Endometrial microvascular endothelial cells (primary cell): ENCODE data around the gene CD22. TPM values are rescaled to one million over a fixed set of nuclear protein-coding genes. Genes with fewer than 3 reads are reported as not detected.

Experiments
- in situ Hi-C: cut with HindIII; loops from 2 replicates; pipeline ENCODE4 v1.10.0; 2017; ENCODE audit warnings: low sequenced_read_pairs, low pct_unique_long_range_greater_than_20kb; ENCODE audit errors: inconsistent ontology term
- total RNA-seq: library from RNA; depleted of rRNA; stranded (reverse); fragments of >200 nt; gene quantifications from one replicate; pipeline ENCODE4 v1.2.3, GENCODE V29; 2015; ENCODE audit errors: inconsistent ontology term

CD22 gene
- total RNA-seq, 1 donor from 2014 or later: 5.8 TPM

DNA sequence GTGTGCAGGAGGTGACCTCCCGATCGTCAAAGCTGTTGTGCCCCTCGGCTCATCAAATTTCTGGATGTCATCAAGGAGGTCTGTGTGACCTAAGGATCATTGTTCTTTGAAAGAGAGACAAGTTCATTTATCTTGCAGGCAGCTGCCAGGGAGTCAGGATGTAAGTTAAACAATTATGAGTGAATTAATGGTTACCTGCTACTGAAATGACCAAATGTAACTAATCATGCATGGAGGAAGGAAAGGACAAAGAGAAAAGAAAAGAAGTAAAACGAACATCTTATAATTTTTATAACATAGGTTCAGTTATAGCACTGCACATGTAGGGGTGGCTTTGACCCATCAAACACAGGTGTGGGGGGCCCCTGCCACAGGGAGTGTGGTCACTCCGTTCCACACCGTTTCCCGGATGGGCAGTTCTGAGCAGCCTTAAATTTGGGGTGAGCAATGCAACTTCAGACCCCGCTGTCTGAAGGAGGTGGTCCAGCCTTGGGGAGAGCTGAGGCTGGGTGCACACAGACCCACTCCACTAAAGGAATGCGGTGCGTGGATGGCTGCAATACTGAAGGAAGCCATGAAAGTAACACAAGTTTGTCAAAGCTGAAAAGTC lies 5.3 kb downstream of the CD22 start:
- in situ Hi-C loops: no loop called here

DNA sequence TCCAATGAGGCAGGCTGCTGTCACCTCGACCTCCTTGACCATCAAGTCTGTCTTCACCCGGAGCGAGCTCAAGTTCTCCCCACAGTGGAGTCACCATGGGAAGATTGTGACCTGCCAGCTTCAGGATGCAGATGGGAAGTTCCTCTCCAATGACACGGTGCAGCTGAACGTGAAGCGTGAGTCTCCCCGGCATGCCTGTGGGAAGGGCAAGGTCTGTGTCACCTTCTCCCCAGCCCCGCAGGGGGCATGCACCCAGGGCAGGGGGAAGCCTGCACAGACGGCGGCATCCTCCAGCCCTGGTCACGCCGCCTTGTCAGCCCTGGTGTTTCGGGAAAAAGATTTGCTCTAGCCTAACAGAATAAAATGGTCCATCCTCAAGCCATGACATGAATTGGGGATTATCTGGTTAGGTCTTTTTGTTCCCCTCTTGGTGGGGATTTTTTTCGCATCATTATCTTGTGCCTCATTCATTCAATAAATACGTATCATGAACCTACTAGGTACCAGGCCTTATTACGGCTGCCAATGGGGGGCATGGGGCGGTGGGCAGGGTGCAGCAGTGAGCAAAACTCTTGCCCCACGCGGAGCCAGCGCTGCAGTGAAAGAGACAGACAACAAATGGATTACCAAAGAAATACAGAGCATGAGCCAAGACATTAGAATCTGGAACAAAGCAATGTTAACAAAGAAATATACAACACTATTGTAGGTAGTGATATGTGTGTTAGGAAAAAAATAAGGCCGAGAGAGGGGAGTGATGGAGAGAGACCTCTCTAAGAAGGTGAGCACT lies 7.4 kb downstream of the CD22 start:
- in situ Hi-C loops: no loop called here

DNA sequence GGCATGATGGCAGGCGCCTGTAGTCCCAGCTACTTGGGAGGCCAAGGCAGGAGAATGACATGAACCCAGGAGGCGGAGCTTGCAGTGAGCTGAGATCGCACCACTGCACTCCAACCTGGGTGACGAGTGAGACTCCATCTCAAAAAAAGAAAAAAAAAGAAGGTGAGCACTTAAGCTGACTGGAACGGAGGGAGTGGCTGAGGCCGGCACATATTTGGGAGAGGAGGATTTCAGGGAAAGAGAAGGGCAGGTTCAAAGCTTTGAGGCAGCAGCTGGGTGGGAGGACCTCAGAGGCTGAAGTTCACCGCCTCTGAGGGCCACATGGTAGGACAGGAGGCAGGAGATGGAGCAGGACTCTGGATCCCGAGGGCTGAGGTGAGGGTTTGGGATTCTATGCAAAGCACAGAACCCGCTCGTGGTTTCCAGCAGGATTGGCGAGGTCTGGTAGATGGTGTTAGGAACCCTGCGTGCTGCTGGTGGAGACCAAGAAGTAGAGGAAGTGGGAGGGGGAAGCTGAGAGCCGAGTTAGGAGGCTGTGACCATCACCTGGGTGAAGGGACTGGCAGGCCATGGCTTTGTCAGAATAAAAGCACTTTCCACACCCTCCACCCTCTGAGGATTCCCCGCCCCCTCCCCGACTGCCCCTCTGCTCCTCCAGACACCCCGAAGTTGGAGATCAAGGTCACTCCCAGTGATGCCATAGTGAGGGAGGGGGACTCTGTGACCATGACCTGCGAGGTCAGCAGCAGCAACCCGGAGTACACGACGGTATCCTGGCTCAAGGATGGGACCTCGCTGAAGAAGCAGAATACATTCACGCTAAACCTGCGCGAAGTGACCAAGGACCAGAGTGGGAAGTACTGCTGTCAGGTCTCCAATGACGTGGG lies 8.4 kb downstream of the CD22 start:
- in situ Hi-C loops: no loop called here

DNA sequence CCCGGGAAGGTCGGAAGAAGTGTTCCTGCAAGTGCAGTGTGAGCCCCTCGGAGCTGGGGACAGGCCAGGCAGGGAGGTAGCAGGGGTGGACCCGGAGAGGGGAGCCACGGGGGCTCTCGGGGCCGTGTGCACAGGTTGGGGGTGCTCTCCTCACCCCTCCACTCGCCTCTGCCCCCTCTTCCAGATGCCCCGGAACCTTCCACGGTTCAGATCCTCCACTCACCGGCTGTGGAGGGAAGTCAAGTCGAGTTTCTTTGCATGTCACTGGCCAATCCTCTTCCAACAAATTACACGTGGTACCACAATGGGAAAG lies 9.0 kb downstream of the CD22 start:
- in situ Hi-C loops: no loop called here

DNA sequence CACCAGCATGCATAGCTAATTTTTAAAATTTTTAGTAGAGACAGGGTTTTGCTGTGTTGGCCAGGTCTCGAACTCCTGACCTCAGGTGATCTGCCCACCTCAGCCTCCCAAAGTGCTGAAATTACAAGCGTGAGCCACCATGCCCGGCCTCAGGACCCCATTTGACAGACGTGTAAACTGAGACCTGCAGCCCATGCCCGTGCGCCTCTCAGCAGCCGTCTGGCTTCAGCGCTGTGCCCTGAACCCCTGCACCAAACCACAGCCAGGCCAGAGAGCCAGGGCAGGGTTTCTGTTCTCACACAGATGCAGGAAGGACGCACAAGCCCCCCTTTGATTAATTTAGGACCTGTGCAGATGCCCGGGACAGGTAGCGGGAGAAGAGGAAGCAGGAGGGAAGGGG lies 11.4 kb downstream of the CD22 start:
- in situ Hi-C loops: no loop called here

DNA sequence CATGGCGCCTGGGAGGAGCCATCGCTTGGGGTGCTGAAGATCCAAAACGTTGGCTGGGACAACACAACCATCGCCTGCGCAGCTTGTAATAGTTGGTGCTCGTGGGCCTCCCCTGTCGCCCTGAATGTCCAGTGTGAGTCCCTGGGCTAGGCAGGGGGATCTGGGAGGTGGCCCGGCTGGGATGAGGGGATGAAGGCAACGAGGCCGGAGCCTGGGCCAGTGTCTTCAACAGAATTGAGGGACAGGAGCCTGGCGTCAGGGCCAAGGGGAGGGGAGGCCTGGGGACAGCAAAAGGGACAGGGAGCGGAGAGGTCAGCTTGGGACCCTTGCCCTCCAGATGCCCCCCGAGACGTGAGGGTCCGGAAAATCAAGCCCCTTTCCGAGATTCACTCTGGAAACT lies 12.0 kb downstream of the CD22 start:
- in situ Hi-C loops: no loop called here

DNA sequence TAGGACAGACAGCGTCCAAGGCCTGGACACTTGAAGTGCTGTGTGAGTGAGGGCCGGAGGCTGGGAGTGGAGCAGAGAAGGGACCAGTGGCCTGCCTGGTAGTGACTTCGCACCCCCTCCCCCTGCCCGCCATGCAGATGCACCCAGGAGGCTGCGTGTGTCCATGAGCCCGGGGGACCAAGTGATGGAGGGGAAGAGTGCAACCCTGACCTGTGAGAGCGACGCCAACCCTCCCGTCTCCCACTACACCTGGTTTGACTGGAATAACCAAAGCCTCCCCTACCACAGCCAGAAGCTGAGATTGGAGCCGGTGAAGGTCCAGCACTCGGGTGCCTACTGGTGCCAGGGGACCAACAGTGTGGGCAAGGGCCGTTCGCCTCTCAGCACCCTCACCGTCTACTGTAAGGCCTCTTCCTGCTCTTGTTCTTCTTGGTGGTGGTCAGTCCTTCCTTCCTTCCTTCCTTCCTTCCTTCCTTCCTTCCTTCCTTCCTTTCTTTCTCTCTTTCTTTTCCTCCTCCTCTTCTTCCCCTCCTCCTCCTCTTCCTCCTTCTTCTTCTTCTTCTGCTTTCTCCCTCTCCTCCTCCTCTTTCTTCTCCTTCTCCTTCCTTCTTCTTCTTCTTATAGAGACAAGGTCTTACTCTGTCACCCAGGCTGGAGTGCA lies 12.7 kb downstream of the CD22 start:
- in situ Hi-C loops: no loop called here

DNA sequence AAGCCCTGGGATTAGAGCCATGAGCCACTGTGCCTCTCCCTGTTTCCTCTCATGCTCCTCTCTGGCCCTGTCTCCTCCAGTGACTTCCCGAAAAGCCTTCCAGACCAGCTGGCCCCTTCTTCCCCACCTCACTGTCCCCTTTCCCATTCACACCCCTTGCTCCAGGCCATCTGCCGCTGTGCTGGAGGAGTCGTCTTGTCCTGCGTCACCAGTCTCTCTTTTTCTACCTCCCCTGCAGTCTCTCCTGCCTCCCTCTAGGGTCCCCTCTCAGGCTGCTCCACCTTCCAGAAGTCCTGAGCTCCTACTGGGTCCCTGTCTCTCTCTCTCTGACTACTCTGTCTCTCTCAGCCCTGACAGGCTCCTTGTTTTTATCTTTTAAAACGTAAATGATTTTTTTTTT lies 13.4 kb downstream of the CD22 start:
- in situ Hi-C loops: no loop called here

DNA sequence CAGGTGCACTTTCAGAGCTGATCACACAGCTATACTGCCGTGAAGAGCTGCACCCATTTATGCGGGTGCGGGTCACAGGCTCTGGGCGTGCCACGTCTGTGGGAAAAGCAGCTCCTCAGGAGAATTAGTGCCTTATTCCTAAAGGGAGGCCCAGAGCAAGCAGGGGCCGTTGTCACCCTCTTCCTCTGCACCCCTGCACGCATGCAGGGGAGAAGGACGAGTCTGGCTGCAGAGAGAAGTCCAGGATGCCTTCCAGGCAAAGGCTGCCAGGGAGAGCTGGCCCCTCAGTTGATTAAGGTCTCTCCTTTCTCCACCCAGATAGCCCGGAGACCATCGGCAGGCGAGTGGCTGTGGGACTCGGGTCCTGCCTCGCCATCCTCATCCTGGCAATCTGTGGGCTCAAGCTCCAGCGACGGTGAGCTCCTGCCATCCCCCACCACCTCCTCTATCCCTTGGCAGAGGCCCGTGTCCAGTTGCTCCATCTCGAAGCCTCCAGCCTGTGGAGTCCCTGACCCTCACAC lies 15.6 kb downstream of the CD22 start:
- in situ Hi-C loops: no loop called here

DNA sequence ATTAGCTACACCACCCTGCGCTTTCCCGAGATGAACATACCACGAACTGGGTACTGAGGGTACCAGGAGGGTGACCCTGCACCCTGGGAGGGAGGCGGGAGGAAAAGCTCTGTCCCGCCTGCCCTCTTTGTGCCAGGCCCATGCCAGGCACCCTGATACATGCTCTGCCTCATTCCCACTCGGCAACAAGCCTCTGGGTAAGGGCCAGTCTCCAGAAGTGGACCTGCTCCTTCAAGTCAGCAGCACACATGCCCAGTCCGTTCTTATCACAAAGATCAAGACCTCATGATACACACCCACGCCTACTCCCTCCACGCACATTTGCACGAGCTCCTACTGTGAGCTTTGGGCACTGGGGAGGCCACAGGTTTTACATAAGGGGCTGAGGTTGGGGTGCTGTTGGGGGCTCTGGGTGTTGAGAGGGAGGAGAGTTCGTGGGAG lies 16.7 kb downstream of the CD22 start:
- in situ Hi-C loops: no loop called here

DNA sequence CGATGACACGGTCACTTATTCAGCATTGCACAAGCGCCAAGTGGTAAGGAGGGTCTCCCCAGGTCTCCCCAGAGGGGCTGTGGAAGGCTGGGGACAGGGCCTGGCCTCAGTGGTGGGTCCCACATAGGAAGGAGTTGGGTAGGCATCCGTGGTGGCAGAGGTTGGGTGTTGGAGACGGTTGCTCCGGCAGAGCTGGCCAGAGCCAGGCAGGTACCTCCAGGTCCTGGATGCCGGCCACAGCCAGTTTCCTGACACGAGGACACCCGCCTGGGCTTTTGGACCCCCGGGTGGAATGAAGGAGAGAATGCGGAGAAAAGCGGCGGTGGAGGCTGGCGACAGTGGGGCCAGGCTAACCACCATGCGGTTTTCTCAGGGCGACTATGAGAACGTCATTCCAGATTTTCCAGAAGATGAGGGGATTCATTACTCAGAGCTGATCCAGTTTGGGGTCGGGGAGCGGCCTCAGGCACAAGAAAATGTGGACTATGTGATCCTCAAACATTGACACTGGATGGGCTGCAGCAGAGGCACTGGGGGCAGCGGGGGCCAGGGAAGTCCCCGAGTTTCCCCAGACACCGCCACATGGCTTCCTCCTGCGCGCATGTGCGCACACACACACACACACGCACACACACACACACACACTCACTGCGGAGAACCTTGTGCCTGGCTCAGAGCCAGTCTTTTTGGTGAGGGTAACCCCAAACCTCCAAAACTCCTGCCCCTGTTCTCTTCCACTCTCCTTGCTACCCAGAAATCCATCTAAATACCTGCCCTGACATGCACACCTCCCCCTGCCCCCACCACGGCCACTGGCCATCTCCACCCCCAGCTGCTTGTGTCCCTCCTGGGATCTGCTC lies 17.4 kb downstream of the CD22 start:
- in situ Hi-C loops: no loop called here

DNA sequence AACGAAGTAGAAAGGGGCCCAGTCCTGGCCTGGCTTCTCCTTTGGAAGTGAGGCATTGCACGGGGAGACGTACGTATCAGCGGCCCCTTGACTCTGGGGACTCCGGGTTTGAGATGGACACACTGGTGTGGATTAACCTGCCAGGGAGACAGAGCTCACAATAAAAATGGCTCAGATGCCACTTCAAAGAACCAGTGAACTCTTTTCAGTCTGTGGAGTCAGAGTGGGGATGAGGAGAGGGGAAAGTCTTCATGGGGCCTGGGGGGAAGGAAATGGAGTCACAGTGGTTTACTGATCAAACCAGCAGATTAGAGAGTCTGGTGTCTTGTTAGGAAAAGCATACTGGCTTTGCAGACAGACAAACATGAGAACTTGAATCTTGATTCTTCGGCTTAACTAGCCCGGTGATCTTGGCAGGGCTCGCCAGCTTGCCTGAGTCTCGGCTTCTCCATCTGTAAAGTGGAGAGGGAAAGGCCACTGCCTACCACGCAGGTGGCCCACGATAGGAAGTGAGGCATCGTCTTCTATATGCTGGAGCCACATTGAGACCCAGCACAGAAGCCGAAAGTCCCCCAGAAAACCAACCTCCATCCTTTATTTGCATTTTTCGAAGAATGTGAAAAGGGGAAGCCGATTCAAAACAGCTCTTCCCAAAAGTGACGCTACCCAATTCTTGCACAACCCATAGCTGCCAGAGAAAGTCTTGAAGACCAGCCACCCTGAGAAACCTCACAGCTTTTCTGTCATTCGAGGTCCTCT lies 18.4 kb downstream of the CD22 start, which contains the start of gene FFAR1:
TSS of gene FFAR1 (plus strand) at position 732 of the 759 bp plus-strand sequence. CDS start 3,650 bp downstream, outside the sequence.
- in situ Hi-C loops: no loop called here

DNA sequence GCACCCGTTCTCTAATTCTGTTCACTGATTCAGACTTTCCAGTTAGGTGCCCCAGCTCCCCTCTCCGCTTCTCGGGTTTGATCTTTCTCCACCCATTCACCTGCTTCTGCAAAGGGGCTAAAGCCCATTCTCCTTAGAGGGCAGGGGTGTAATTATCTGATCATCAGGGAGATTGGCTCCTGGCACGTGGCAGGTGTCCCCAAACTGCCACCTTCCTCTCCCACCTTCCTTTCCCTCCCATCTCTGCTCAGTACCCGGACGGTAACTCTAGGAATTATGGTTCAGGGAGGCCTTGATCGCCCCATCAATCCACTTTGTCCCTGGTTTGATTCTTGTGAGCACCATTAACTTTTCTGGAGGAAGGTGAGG lies 18.9 kb downstream of the CD22 start:
- in situ Hi-C loops: no loop called here

DNA sequence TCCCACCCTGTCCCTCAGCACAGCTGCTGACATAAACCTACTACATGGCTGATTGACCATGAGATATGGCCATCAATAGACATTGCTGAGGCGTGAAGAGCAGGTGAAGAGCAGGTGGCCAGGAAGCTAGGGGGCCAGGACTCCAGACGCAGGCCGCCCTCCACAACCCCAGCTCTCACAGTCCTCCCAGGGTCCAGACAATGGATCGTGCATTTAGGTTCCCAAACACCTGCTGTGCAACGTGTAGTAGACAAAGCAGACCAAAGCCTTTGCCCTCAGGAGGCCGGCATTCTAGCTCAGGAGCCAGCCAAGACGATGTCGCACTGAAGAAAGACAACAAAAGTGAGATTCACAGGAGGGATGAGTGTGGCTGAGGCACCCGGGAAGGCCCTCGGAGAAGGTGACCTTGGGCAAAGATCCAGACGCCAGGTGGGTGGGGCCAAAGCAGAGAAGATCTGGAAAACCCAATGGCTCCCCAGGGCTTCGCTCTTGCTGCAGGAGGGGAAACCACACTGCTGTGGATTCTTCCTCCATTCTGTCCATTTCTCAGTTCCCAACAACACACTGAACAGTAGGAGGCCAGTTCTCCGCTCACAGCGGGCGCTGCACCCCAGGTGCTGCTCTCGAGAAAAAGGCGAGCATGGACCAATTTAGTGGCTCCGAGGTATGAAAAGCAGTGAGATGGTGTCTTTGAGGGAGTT lies 20.1 kb downstream of the CD22 start:
- in situ Hi-C loops: no loop called here

DNA sequence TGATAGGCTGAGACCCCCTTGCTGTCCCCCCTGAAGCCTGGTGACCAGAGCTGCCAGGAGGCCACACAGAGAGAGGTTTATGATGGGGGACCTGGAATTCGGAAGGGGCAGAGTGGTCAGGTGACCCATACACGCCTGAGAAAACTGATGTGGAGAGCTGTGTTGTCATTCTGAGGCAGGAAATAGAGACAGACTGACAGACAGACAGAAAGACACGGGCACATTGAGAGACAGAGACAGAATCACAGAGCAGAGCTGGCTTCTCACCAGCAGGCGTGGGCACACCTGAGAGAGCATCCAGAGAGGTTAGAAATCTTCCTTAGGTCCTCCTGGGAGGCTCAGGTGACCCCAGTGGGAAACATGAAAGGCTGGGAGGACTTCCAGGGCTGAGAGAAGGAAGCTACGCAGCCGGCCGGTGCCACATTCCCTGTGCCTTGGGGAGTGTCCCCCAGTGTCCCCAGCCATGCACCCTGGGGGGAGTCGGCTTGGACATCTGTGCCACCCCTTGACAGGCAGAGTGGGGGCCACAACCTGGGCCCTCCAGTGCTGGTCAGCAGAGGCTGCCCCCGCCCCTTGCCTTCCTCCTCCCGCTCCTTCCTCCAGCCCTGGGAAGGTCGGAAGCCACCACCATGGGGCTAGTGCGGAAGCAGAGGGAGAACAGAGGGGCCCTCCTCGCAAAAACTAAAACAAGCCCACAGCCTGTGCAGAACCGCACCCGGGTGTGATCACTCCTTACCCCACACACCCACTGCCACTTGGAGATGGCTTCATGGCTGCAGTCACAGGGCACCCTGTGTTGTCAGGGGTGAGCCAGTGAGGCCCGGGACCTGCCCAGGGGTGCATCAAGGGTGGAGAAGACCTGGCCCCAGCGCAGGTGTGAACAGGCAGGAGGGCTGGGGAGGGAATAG lies 20.9 kb downstream of the CD22 start:
- in situ Hi-C loops: no loop called here

DNA sequence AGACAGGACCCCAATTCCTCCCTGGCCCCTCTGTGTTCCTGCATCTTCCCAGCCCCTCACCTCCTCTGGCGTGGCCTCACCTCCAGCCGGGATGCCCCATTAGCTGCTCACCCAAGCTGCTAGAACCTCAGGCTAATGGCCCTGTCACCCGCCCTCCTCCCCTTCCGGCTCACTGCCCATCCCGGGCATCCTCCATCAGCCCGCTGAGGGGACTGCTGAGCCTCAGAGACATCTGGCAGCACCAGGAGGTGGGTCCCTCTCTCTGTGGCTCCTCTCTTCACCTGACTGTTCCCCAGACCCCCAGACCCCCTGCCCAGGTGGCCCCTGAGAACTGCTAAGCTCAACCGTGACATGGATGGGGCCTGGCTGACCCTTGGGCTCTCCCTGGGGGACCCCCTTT lies 21.6 kb downstream of the CD22 start:
- in situ Hi-C loops: no loop called here
